Stimulated activated CD4-positive, alpha-beta T cell treated with anti-CD3 and anti-CD28 coated beads, TNF-alpha, amount 100 ng/mL, for 24 hours (primary cell): ENCODE measurements around the gene QPRT.
"Not testable (repeated sequence)": the region's sequence is repeated elsewhere in the genome, so short reads cannot be mapped to it uniquely, and the experiment has no call there.

Experiments used
- DNase-seq, 3 experiments: peaks; one replicate each; pipeline ENCODE4 v3.0.0-alpha.2; 2020; ENCODE audit warnings: low read depth in 3 of 3

Gene QPRT

GRCh38 chr16:29719063-29719462, 40.1 kb downstream of the QPRT start:
- DNase-seq, result no peak

- no peak for DNase-seq
Observed at GRCh38 chr16:29720703-29721102, 41.7 kb downstream of the QPRT start.

GRCh38 chr16:29721167-29721879, 42.3 kb downstream of the QPRT start:
- not testable (repeated sequence) for DNase-seq

- DNase-seq, result no peak
Observed at GRCh38 chr16:29726845-29727377, 47.9 kb downstream of the QPRT start.

- no peak for DNase-seq
Observed at GRCh38 chr16:29727452-29727851, 48.5 kb downstream of the QPRT start.

- no peak for DNase-seq
Observed at GRCh38 chr16:29729116-29729521, 50.1 kb downstream of the QPRT start.

- no peak for DNase-seq
Observed at GRCh38 chr16:29730649-29731048, 51.7 kb downstream of the QPRT start.

- DNase-seq, result peak; percentile 67 to 85 (median 81)
Observed at GRCh38 chr16:29731768-29732601, 53.0 kb downstream of the QPRT start.

- no peak for DNase-seq
Observed at GRCh38 chr16:29734786-29735185, 55.8 kb downstream of the QPRT start.

- no peak for DNase-seq
Observed at GRCh38 chr16:29736112-29736511, 57.1 kb downstream of the QPRT start.

GRCh38 chr16:29736764-29737163, 57.8 kb downstream of the QPRT start:
- no peak for DNase-seq

- DNase-seq, result no peak
Observed at GRCh38 chr16:29737713-29738112, 58.7 kb downstream of the QPRT start.

GRCh38 chr16:29738514-29738913, 59.5 kb downstream of the QPRT start:
- DNase-seq, result no peak

- not testable (repeated sequence) for DNase-seq
Observed at GRCh38 chr16:29739927-29740629, 61.1 kb downstream of the QPRT start.

- not testable (repeated sequence) for DNase-seq
Observed at GRCh38 chr16:29740630-29741015, 61.6 kb downstream of the QPRT start.

GRCh38 chr16:29742683-29743275, 63.8 kb downstream of the QPRT start:
- no peak for DNase-seq

GRCh38 chr16:29743475-29743826, 64.5 kb downstream of the QPRT start:
- DNase-seq, result no peak

GRCh38 chr16:29743827-29744531, 65.0 kb downstream of the QPRT start:
- DNase-seq, result no peak

- DNase-seq, result no peak
Observed at GRCh38 chr16:29744541-29745101, 65.6 kb downstream of the QPRT start.

- peak in 1 of 3 experiments; percentile 48 for DNase-seq
Observed at GRCh38 chr16:29745121-29745852, 66.3 kb downstream of the QPRT start.
